Activated CD4-positive, alpha-beta T cell treated with anti-CD3 and anti-CD28 coated beads, Interleukin-2, amount 50 U/mL, for 24 hours (primary cell): ENCODE measurements around the gene NNT.

Experiments used
- DNase-seq, 2 donors: peaks; one replicate each; pipeline ENCODE4 v3.0.0-alpha.2; 2020; ENCODE audit warnings: low read depth in 1 of 2, low spot score in 1 of 2

NNT gene

DNA sequence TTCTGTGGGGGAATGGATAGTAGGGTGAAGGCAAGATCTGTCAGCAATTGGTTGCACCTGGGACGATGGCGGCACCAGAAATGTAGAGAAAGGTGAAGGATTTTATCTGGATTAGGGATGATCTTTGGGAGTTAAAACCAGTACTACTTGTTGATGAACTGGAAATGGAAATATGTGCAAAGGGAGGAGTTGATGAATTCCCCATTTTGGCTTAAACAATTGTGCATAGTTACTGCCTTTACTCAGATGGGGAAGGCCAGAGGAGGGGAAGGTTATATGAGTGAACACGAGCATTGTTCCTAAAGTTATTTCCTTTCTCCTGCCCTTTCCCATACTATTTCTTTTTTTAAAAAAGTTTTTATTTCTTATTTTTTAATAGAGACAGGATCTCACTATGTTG, 19.1 kb downstream of the NNT start:
- no peak for DNase-seq

DNA sequence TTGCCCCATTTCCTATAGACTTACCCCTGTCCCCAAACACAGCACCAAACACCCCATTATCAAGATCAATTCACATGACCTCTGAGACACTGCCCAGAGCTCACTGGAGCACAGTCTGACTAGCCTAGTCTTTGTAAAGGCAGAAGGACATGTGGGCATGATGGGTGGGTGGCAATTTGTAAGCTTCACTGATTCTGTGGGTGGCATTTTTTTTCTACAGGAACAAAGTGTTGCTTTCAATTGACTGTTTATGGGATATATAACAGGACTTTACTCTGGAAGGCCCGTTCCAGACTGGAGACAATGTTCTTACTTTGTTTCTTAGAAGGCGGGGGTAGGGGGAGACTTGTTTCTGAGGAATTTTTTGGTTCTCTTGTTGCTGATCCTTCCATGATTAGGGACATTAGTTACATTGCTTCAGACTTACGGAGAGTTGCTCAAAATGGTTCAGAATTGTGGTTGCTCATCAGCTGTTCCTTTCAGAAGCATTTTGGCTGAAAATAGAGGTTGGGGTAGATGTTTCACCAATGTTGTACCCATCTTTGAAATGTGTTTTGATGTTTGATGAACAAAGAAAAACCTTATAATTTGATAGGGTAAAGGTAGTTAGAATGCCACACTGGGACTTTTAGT, 20.2 kb downstream of the NNT start:
- no peak for DNase-seq

DNA sequence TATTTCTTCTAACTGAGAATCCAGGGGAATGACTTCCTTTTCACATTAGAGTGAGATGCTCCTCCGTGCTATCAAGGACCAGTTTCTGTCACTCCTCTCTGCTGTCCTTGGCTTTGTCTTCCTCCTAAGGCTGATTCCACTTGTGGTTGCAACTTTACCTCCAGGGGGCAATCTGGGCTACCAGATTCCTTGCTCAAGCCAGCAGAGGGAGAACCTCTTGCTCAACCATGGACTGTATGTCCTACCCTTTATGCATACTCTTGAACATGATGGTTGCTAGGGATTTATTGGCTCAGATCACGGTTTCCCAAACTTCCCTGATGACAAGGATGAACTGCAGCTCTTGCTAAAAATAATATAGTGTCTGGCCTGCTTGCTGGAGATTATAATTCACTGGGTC, 24.0 kb downstream of the NNT start:
- no peak for DNase-seq

DNA sequence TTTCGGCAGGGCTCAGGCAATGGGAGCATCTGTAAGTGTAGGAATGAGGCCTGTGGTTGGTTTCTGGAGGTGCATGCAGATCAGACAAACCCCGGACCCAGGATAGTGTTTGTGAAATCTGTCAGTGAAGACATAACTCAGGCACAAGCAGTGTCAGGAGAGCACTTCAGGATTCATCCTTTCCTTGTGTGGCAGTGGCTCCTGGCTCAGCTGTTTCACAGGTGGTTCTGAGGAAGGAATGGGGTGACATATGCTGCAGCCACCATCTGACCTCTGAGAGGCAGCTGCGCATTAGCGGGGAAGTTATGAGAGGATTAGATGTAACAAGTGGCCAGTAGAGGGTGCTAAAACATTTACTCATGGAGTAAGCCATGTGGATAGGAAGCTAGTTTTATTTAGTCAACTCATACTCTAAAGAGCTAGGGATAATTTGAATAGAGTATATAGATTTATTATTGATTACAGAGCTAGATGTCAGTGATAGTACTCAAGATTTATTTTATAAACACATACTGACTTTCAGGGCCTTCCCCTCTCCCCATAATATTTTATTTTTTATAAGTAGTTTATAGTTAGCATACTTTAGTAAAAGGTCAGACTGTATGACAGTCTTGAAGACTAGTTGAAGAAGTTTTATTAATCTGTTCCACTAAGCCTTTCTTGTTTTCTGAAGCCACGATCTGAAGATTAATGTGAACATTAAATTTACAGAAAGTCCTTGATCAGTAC, 28.4 kb downstream of the NNT start:
- DNase-seq: peak; percentile 1 to 39

DNA sequence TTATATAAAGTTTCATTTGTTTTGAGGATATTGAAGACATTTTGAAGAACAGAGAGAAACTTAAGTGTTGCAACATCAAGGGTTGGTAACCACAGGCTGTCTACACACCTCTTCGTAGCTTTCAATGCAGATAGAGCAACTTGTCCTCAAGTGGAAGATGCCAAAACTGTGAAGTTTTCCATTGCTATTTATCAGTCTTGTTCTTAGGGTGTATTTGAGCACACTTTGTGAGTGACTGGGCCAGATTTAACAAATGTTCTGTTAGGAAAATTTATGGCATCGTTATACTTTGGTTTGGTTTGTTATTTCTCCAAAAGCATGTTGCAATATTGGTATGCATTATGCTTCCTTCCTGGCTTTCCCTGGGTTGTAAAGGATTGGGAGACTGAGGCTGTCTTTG, 31.6 kb downstream of the NNT start:
- DNase-seq: no peak

DNA sequence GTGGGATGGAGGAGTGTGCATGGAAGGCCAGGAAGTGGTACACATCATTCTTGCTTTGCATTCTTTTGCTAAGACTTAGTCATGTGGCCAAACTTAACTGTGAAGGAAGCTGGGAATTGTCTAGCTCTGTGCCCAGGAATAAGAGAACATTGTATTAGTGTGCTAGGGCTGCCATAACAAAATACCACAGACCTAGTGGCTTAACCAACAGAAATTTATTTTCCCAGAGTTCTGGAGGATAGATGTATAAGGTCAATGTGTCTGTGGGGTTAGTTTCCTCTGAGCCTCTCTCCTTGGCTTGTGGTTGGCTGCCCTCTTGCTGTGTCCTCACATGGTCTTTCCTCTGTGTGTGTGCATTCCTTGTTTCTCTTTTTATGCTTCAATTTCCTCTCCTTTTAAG, 32.4 kb downstream of the NNT start:
- no peak for DNase-seq

DNA sequence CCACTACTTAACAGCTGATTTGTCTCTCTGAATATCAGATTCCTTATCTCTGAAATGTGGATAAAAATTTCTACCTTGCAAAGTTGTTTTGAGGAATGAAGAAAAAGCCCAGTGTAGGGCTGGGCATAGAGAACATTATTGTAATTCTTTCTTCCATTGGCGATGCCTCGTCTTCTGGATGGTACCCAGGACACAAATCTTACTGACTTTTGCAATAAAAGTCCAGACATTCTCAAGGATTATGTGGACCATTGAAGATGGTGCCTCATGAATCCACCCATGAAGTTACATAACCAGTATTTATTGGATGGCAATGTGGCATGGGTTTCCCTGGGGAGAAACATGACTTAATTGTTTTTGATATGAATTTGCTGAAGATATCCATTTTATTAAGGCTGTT, 33.1 kb downstream of the NNT start:
- no peak for DNase-seq

DNA sequence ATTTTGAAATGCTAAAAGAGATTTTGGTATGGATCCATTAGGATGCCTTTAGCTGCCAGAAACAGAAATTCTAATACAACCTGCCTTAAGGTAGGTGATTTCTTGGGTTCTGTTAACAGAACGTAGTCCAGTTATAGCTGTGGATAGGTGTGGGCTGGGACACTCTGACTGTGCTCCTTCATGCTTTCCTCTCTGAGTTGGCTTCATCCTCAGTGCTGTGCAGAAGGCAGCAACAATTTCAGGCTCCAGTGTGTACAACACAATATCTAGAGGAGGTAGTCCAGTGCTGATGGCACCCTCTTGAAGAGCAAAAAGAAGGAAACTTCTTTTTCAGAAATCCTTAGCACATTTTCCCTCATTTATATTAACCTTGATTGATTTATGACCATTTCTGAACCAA, 34.4 kb downstream of the NNT start:
- no peak for DNase-seq

DNA sequence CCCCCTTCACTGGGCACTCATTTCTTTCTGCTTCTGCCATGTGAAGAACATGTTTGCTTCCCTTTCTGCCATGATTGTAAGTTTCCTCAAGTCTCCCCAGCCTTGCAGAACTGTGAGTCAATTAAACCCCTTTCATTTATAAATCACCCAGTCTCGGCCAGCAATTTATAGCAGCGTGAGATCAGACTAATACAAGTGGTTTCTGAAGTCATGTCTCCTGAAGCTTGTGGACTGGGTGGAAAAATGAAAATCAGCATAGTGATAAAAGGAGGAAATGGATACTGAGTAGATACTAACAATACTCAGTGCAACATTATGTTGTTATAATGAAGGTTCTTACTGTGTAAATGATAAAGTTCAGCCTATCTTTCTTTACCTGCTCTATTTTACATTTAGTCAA, 35.1 kb downstream of the NNT start:
- no peak for DNase-seq

DNA sequence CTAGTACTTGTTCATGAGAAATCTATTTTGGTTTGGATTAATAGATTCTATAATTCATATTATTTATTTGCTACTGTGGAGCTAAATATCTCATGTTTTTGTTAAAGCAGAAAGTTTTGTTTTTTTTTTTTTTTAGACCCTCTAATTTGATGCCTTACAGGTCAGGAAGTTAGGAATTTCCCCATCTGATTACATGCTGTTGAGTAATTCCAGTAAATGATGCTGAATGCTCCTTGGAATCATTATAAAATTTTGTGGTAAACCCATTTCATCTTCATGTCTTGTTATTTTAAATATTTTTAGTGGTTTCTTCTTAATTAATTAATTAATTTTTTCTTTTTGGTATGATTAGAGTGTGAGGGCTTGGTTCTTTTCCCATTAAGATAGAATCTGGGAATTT, 35.6 kb downstream of the NNT start:
- no peak for DNase-seq

DNA sequence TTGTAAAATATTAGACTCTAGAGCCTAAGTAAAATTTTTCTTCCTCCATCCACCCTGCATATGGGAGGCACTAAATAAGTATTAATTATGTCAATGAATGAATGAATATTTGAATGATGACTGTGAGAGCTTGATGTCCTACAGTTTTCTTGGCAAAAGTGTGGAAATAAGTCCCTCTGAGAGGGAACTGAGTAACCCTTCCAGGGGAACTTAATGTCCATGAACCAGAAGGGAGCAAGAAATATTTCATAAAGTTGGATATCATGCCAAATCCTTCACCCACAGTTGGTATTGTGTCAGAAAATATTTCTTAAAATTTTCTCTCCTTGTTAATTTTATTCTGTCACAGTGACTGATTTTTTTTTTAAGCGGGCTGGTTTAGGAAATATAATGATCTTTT, 36.6 kb downstream of the NNT start:
- no peak for DNase-seq

DNA sequence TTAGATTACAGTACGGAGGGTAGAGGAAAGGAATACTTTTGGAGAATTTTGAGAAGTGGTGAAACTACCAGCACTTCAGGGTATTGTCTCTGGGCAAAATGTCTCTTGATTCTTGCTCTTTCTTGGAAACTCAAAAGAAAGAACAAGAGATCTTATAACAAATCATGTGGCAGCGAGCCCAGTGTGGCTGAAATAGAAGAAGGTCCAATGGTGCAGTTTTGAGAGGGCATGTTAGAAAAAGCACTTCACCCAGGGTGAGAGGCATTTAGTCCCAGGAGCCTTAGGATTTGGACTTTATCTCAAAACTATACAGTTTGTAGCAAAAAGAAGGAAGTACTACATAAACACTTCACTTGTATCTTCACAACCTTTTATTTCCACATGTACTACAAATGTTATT, 39.4 kb downstream of the NNT start:
- no peak for DNase-seq

DNA sequence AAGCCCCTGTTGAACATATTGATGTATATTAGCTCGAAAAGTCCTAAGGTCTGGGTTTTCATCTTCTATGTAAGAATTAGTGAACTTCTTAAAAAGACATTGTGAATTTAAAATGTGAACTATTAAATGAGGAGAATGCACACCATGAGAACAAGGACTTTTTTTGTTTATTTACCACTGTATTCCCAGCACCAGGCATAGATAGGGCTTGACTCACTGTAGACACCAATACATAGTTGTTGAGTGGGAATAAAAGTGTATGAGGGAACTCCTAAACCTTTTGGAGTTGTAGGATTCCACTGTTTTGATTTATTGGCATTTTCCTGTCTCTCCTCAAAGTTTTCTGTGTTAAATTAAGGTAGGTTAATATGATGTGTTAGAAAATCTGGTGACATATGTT, 40.3 kb downstream of the NNT start:
- DNase-seq: no peak

DNA sequence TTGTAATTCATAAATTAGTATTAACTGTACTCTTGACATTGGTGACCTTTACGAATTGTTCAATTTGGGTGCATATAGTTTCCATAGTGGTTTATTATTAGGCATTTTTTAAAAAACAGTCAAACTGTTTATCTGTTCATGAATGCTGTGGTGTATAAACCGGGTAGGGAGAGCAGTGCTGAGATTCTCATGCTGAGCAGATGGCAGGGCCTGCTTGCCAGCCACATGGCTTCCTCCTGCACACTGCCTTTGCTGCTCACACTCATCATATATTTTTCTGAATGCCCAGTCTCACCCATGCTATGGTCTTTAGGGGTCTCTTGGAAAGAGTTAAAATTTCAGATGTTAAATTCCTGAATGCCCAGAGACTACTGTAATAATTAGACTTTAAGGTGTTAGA, 40.8 kb downstream of the NNT start:
- DNase-seq: no peak

DNA sequence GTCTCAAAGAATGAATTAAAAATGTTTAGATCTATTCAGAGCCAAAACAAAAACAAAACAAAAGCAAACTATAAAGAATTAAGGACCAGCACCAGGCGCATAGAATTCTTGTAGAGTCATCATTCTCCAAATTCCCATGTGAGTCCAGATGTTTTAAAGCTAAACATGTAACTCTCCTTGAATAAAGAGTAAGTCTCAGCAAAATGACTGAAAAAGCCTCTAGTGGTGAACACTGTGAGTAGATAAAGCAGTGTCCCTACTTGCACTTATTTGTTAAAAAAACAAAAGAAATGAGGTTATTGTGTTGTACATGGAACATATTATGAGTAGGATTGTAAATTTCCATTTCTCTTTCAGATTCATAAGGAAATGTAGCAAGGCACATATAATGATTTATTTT, 44.0 kb downstream of the NNT start:
- DNase-seq: no peak

DNA sequence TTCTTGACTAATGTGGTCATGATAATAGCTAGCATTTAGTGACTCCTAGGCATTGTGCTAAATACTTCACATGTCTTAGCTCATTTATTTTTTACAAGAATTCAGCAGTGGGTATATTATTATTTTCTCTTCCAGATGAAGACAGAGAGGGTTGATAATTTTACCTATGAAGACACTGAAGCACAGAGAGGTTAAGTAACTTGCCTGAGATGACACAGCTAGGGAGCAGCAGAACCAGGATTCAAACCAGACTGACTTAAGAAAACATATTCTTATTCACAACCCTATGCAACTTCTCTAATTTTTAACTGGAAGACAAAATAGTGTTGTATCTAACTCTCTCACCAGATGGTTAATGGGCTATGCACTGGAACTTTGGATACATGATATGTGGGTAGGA, 44.8 kb downstream of the NNT start:
- no peak for DNase-seq

DNA sequence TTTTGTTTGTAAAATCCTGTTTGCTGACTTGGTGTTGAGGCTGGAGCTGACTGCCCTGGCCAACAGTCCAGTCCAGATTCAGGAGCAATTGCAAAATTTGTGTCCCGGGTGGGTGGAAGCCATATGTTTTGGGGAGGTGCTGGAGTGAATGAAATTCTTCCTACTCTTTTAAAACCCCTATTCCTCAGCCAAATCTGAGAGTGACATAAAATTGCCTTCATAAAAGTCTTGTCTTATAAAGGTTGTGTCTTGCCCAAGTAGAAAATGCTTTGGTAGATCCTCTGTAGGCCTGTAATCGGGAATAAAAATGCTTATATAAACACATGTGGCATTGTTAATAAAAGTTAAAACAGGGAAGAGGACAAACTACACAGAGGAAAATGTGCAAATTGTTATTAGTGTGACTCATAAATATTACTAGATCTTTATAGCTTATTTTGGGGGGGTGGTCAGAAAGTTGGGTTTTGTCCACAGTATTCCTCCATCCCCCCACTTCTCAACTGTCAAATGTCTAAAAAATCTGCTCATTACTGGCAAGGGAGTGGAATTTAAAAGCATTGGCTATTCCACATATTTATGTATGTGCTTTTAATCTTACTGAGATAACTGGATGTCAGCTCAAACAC, 45.6 kb downstream of the NNT start:
- DNase-seq: no peak

DNA sequence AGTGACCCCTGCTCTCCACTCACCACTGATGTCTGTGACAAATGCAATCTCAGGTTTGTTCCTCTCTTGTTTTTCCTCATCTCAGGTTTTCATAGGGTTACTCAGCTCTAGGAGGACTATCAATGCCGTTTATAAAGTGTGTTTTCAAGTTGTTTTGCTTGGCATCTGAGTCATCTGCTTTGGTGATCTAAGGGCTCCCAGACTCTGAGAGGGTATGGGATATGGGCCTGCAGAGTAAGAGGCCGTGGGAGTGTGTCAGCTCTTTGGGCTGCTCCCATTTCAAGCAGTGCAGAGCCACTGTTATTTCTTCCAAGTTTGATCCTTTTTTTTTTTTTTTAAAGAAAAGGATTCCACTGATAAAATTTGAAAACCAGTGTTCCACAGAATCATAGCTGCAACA, 46.3 kb downstream of the NNT start:
- no peak for DNase-seq

DNA sequence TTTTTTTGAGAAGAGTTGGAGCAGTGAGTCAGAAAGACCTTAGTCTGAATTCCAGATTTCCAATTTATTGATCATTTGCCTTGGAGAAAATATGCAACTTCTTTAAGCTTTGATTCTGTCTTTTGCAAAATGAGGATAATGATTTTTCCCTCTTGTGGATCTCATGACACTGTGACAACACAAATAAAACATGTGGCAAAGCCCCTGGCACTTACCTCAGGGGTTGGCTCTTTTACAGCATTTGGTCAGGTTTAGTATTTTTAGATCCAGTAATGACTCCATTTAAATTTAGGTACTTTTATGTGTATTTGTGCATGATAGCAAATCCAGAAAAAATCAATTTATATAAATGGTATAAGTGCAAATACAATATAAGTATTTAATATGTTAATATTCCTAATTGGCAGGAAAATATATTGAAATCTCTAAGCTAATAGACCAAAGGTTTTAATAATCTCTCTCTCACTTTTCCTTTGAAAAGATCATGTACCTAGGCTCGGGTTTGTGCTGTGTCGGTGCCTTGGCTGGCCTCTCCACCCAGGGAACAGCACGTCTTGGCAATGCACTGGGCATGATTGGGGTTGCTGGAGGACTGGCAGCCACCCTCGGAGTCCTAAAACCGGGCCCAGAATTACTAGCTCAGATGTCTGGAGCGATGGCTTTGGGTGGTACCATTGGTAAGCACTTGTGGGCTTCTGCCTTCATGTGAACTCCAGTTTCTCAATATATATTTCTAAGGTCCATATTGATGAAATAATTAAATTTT, 49.7 kb downstream of the NNT start:
- DNase-seq: no peak

DNA sequence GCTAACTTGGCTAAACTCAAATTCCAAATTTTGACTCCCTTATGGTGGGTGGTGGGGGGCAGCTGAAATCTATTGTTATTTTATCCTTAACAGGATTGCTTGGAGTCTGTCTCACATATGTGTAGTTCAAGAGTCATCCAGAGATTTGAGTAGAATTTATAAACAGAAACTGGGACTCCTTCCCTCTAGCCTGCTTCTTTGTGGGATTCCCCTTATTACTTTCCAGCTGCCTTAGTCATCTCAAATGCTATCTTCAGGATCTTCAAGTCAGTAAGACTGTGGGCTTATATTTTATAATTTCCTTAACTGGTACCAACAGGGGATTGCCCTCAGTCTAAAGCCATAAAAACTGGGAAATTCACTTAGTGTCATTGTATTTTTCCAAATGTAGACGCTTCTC, 55.5 kb downstream of the NNT start:
- DNase-seq: no peak

DNA sequence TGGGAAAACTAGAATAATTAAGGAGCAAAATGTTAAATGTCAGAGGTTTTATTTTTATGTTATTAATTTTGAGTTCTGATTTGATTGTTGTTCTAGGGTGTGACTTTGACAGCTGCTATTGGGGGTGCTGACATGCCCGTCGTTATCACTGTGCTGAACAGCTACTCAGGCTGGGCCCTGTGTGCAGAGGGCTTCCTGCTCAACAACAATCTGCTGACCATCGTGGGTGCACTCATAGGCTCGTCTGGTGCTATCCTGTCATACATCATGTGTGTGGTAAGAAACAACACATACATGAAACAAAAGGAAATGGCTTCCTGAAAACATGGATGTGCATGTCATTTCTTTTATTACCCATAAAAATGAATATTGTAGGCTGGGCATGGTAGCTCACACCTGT, 56.1 kb downstream of the NNT start:
- no peak for DNase-seq

DNA sequence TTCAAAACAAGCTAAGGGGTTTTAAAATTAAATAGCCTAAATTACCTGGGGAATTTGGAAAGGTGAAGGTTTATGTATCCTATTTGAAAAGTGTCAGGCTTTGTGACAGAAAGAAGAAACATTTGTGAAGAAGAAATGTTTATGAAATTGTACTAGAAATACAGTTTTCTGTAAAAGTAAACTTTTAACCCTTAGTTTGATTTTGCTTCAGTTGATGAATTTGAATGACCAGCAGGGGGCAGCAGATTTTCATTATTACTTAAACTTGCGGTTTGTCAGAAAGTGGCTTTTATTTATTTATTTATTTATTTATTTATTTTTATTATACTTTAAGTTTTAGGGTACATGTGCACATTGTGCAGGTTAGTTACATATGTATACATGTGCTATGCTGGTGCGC, 58.1 kb downstream of the NNT start:
- DNase-seq: peak in 1 of 2 donors; percentile 4
